Neuronal stem cell (in vitro differentiated cells): ENCODE results near the gene CRYBB3.
A peak's percentile ranks its signal among the peaks of the same experiment; 100 is the strongest.

Source experiments
- DNase-seq: peaks from one replicate; pipeline ENCODE4 v3.0.0-alpha.2; 2013; ENCODE audit warnings: low spot score
- H2AFZ ChIP-seq: one replicate; pipeline ENCODE4 v1.6.1; 2013; ENCODE audit warnings: mild to moderate bottlenecking, low read length, inconsistent platforms
- H2AK5ac ChIP-seq: 2 replicates; pipeline ENCODE4 v1.6.1; 2013; ENCODE audit warnings: low read depth, mild to moderate bottlenecking, inconsistent platforms, low read length, moderate library complexity, mixed read lengths
- H2BK120ac ChIP-seq: 2 replicates; pipeline ENCODE4 v1.6.1; 2013; ENCODE audit warnings: low read depth, mild to moderate bottlenecking, inconsistent platforms, low read length, moderate library complexity, mixed read lengths
- H2BK12ac ChIP-seq: one replicate; pipeline ENCODE4 v1.6.1; 2013; ENCODE audit warnings: low read length, inconsistent platforms
- H2BK15ac ChIP-seq: 2 replicates; pipeline ENCODE4 v1.6.1; 2013; ENCODE audit warnings: mild to moderate bottlenecking, low read length, inconsistent platforms, mixed read lengths
- H2BK5ac ChIP-seq: one replicate; pipeline ENCODE4 v1.6.1; 2013; ENCODE audit warnings: inconsistent platforms, mild to moderate bottlenecking, low read length, moderate library complexity
- H3K14ac ChIP-seq: one replicate; pipeline ENCODE4 v1.6.1; 2013; ENCODE audit warnings: low read length, inconsistent platforms
- H3K18ac ChIP-seq: 2 replicates; pipeline ENCODE4 v1.6.1; 2013; ENCODE audit warnings: low read length, inconsistent platforms
- H3K23ac ChIP-seq: 2 replicates; pipeline ENCODE4 v1.6.1; 2013; ENCODE audit warnings: low read depth, mild to moderate bottlenecking, mixed read lengths, low read length, inconsistent platforms; ENCODE audit not compliant: poor library complexity
- H3K27ac ChIP-seq: replicated peaks from 3 replicates; pipeline ENCODE4 v1.5.1; 2013; ENCODE audit warnings: low read length, inconsistent platforms
- H3K27me3 ChIP-seq, 3 experiments: 2 replicates each; pipeline ENCODE4 v1.6.1; 2013; ENCODE audit warnings: low read length in 3 of 3, mild to moderate bottlenecking in 2 of 3, inconsistent platforms in 1 of 3, low read depth in 1 of 3, mixed read lengths in 1 of 3, moderate library complexity in 1 of 3; ENCODE audit not compliant: control insufficient read depth in 3 of 3, insufficient read depth in 3 of 3
- H3K36me3 ChIP-seq, 2 donors: replicated peaks in 1 of 2; 2 replicates each; pipeline ENCODE4 v1.6.1; 2013; ENCODE audit warnings: low read length in 2 of 2; ENCODE audit not compliant: control insufficient read depth in 2 of 2, insufficient read depth in 2 of 2
- H3K4ac ChIP-seq: 2 replicates; pipeline ENCODE4 v1.6.1; 2013; ENCODE audit warnings: inconsistent platforms, mild to moderate bottlenecking, low read length, moderate library complexity
- H3K4me1 ChIP-seq, 2 donors: 1 replicate in 1 of 2; 2 replicates in 1 of 2; pipeline ENCODE4 v1.6.1; 2013; ENCODE audit warnings: low read length in 2 of 2, low read depth in 1 of 2; ENCODE audit not compliant: control insufficient read depth in 2 of 2, insufficient read depth in 1 of 2
- H3K4me2 ChIP-seq: one replicate; pipeline ENCODE4 v1.6.1; 2013; ENCODE audit warnings: mild to moderate bottlenecking, low read length, inconsistent platforms; ENCODE audit not compliant: insufficient read depth, poor library complexity, severe bottlenecking
- H3K4me3 ChIP-seq, 2 donors: 2 replicates each; pipeline ENCODE4 v1.5.1; 2013; ENCODE audit warnings: low read length in 2 of 2, mild to moderate bottlenecking in 2 of 2, inconsistent platforms in 1 of 2, moderate library complexity in 1 of 2
- H3K79me1 ChIP-seq: one replicate; pipeline ENCODE4 v1.6.1; 2013; ENCODE audit warnings: low read depth, mild to moderate bottlenecking, inconsistent platforms, low read length, moderate library complexity
- H3K9ac ChIP-seq: one replicate; pipeline ENCODE4 v1.6.1; 2013; ENCODE audit warnings: mild to moderate bottlenecking, low read depth, low read length, inconsistent platforms; ENCODE audit not compliant: poor library complexity
- H3K9me3 ChIP-seq, 2 donors: replicated peaks in 1 of 2; 2 replicates each; pipeline versions ENCODE3 to v1.6.1; 2013; ENCODE audit warnings: low read length in 2 of 2, mild to moderate bottlenecking in 2 of 2, inconsistent platforms in 1 of 2, low read depth in 1 of 2, mixed read lengths in 1 of 2, moderate library complexity in 1 of 2; ENCODE audit not compliant: control insufficient read depth in 2 of 2, insufficient read depth in 1 of 2
- H4K8ac ChIP-seq: one replicate; pipeline ENCODE4 v1.6.1; 2013; ENCODE audit warnings: low read depth, mild to moderate bottlenecking, inconsistent platforms, low read length, moderate library complexity
- H4K91ac ChIP-seq: one replicate; pipeline ENCODE4 v1.6.1; 2013; ENCODE audit warnings: low read length, low read depth, mild to moderate bottlenecking, inconsistent platforms; ENCODE audit not compliant: poor library complexity
- WGBS, 2 donors: extraction: QIAGEN DNeasy Blood & Tissue Kit; methylation state at CpG; one replicate each; pipeline ENCODE4 v1.1.7; 2013; ENCODE audit warnings: missing lambda C conversion rate in 2 of 2, mixed read lengths in 1 of 2; ENCODE audit not compliant: insufficient read length in 2 of 2, insufficient replicate concordance in 1 of 2; ENCODE audit errors: extremely low coverage in 2 of 2; 5-methylcytosine and 5-hydroxymethylcytosine counted together

The CRYBB3 gene

DNA sequence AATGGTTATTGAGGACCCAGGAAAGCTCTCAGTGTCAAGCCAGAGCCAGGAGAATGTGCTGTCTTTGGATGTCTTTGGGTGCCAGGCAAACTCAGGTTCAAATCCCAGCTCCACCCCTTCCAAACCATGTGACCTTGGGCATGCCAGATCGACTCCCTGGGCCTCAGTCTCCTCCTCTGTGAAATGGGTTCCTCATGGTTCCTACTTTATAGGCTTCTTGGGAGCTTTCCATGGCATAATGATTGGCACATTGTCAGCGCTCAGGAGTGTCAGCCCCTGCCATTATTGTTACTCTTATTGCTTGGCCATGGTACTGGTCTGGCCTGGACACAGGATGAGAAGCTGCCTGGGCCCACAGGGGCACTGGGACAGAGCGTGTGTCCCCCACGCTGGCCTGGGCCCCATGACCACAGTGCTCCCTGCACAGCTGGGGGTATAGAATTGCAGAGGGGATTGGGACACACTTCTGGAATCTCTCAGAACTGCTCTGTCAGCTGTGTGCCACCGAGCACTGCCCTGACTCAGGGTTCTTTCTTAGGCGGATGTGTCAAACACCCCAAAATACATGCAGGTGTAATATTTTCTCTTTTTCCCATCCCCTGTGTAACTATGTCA is 37.6 kb upstream of the CRYBB3 start:
- Histone ChIP-seq H3K23ac (no peak overlapping the region), H2AK5ac (no peak overlapping the region), H2BK120ac (no peak overlapping the region), H3K14ac (no peak overlapping the region), H2BK12ac (no peak overlapping the region), H3K36me3 (no peaks in the 10 kb centered on the region), H2AFZ (no peak overlapping the region), H3K4me3 (no peak overlapping the region), H4K91ac (no peak overlapping the region), H3K9ac (no peak overlapping the region), H3K4ac (no peak overlapping the region), H3K18ac (no peak overlapping the region), H3K27ac (no peak overlapping the region), H2BK5ac (no peak overlapping the region), H3K79me1 (no peaks in the 10 kb centered on the region), H3K4me2 (no peak overlapping the region), H3K4me1 (no peaks in the 10 kb centered on the region), H3K9me3 (no peaks in the 10 kb centered on the region), H2BK15ac (no peak overlapping the region), H4K8ac (no peak overlapping the region), H3K27me3 (no peaks in the 10 kb centered on the region)
- no peak for DNase-seq
- WGBS, 2 donors: no CpG with 5 or more reads among the region's 6 CpGs

DNA sequence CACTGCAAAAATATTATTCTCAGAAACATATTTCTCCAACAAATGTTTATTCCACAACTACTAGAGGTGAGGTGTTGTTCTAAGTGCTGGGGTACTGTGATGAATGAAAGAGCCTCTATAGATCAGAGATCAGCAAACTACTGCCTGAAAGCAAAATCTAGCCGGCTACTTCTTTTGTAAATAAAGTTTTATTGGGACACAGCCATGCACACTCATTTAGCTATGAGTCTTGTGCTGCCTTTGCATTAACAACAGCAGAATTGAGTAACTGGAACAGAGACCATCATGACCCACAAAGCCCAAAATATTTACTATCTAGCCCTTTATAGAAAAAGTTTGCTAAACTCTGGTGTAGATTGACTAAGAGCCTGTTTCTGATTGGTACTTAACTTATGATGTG is 37.1 kb upstream of the CRYBB3 start:
- Histone ChIP-seq H2BK15ac (no peak overlapping the region), H3K9me3 (no peaks in the 10 kb centered on the region), H4K91ac (no peak overlapping the region), H3K23ac (no peak overlapping the region), H2BK120ac (no peak overlapping the region), H2AFZ (no peak overlapping the region), H4K8ac (no peak overlapping the region), H3K4me3 (no peak overlapping the region), H3K9ac (no peak overlapping the region), H2AK5ac (no peak overlapping the region), H3K18ac (no peak overlapping the region), H3K4me2 (no peak overlapping the region), H2BK5ac (no peak overlapping the region), H3K4ac (no peak overlapping the region), H2BK12ac (no peak overlapping the region), H3K14ac (no peak overlapping the region), H3K36me3 (no peaks in the 10 kb centered on the region), H3K27ac (no peak overlapping the region), H3K27me3 (no peaks in the 10 kb centered on the region), H3K4me1 (no peaks in the 10 kb centered on the region), H3K79me1 (no peaks in the 10 kb centered on the region)
- DNase-seq: no peak
- no CpG with 5 or more reads among the region's 1 CpG for WGBS, 2 donors

DNA sequence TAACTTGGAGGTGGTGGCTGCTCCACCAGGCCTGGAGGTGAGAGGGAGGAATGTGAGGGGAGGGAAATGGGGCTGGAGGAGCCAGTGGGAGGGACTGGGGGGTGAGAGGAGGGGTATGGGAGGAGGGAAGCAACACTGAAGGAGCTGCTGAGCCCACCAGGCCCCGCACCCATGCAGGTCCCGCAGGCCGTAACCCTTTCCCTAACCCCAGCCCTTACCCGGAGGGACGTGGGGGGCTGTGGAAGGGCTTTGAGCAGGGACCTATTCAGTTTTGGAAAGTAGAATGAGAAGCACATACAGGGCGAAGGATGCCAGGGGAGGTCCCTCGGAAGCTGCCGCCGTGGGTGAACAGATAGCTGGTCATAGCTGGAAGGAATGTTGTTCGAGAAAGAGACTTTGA is 33.9 kb upstream of the CRYBB3 start:
- Histone ChIP-seq H3K14ac (no peak overlapping the region), H3K27me3 (no peaks in the 10 kb centered on the region), H3K4ac (no peak overlapping the region), H2BK12ac (no peak overlapping the region), H2BK5ac (no peak overlapping the region), H3K9me3 (no peaks in the 10 kb centered on the region), H3K4me3 (no peak overlapping the region), H3K18ac (peak overlapping the region; percentile 55), H3K9ac (no peak overlapping the region), H3K23ac (no peak overlapping the region), H3K27ac (no peak overlapping the region), H2AFZ (no peak overlapping the region), H2AK5ac (no peak overlapping the region), H3K79me1 (no peaks in the 10 kb centered on the region), H3K36me3 (no peaks in the 10 kb centered on the region), H4K8ac (no peak overlapping the region), H3K4me2 (no peak overlapping the region), H2BK15ac (no peak overlapping the region), H4K91ac (no peak overlapping the region), H2BK120ac (no peak overlapping the region), H3K4me1 (no peaks in the 10 kb centered on the region)
- DNase-seq: no peak
- no CpG with 5 or more reads among the region's 10 CpGs for WGBS, 2 donors

DNA sequence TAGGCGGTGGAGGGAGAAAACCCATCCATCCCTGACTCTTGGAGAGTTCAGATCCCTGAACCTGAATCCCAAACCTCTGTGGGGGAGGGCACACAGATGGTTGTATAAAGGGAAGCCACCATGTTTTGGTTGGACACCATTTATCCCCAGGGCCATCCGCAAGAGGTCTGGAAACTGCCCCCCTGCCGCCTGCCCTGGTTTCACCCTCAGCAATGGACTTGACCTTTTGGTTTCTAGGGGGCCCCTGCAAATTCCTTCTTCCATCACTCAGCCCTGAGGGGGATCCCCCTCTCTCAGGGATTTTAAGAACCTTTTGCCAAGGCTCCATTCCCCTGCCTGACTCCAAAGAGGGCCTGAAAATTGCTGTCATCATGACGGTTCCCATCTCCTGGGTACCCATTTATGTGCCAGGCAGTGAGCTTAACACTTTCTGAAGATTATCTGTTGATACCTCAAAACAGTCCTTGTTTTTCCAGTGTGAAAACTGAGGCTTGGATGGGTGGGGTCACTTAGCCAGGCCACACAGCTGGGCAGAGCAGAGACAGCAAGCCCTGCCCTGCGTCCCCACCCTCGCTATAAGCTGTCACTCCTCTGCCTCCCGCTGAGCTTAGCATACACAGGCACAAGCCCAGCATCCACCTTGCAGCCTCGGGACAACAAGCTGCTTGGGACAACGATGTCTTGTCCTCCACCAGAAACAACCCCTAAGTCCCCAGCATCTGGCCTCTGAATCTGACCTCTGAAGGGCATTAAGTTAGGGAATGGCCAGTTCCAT is 33.2 kb upstream of the CRYBB3 start:
- no peak overlapping the region for H3K9ac ChIP-seq
- no peak overlapping the region for H3K4ac ChIP-seq
- no peak overlapping the region for H4K8ac ChIP-seq
- H3K9me3 ChIP-seq: no peaks in the 10 kb centered on the region
- no peak overlapping the region for H2BK15ac ChIP-seq
- no peak overlapping the region for H2BK5ac ChIP-seq
- no peak overlapping the region for H3K18ac ChIP-seq
- no peak overlapping the region for H4K91ac ChIP-seq
- H3K23ac ChIP-seq: no peak overlapping the region
- no peaks in the 10 kb centered on the region for H3K36me3 ChIP-seq
- no peaks in the 10 kb centered on the region for H3K79me1 ChIP-seq
- no peak for DNase-seq
- no peaks in the 10 kb centered on the region for H3K27me3 ChIP-seq
- H3K4me2 ChIP-seq: no peak overlapping the region
- no peak overlapping the region for H3K4me3 ChIP-seq
- no peak overlapping the region for H3K14ac ChIP-seq
- H2AK5ac ChIP-seq: no peak overlapping the region
- no peak overlapping the region for H3K27ac ChIP-seq
- H2BK12ac ChIP-seq: no peak overlapping the region
- no peak overlapping the region for H2AFZ ChIP-seq
- WGBS, 2 donors: no CpG with 5 or more reads among the region's 9 CpGs
- no peaks in the 10 kb centered on the region for H3K4me1 ChIP-seq
- no peak overlapping the region for H2BK120ac ChIP-seq
